HG03521 (cell line): ENCODE results near the gene EPB41L4A.
"Not testable (repeated sequence)": the region's sequence is repeated elsewhere in the genome, so short reads cannot be mapped to it uniquely, and the experiment has no call there.

ENCODE experiments used
- ATAC-seq: cut with Tn5 transposase; IDR thresholded peaks from one replicate; pipeline ENCODE4 v1.9.1; 2021; ENCODE audit warnings: mild to moderate bottlenecking, moderate library complexity; ENCODE audit not compliant: unreplicated experiment

EPB41L4A gene, protein sequence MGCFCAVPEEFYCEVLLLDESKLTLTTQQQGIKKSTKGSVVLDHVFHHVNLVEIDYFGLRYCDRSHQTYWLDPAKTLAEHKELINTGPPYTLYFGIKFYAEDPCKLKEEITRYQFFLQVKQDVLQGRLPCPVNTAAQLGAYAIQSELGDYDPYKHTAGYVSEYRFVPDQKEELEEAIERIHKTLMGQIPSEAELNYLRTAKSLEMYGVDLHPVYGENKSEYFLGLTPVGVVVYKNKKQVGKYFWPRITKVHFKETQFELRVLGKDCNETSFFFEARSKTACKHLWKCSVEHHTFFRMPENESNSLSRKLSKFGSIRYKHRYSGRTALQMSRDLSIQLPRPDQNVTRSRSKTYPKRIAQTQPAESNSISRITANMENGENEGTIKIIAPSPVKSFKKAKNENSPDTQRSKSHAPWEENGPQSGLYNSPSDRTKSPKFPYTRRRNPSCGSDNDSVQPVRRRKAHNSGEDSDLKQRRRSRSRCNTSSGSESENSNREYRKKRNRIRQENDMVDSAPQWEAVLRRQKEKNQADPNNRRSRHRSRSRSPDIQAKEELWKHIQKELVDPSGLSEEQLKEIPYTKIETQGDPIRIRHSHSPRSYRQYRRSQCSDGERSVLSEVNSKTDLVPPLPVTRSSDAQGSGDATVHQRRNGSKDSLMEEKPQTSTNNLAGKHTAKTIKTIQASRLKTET

DNA sequence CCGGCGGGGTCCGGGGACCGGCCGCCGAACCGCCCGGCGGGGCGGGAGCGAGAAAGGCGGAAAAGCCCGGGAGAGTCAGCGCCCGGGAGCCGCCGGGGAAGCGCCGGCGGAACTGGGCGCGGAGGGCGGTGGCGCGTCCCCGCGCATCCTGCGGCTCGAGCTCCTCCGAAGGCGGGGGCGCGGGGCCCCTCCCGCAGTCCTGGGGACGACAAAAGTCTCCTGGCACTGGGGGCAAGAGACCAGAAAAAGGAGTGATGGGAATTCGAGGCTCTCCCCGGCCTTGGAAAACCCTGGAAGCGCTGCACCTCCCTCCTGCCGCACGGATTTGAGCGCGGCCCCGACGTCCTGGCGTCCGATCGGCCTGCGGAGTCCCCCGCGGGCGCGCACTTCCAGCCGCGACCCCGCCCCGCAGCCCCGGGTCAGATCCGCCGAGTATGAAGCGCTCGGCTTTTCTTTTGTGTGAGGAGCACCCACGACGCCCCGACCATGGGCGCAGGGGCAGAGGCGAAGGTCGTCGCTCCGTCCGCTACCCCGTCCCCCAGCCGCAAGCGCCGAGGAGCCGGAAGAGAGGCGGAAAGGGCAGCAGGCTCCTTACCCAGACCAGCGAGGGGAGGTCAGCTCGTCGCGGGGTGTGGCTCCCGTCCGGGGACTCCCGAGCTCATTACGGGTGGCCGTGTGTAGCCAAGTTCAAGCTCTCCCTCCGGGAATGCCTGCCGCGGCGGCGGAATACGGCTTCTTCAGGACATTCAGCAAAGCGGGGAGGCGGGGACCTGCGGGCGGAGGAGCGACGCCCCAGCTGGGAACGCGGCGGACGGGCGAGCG, at the start of gene EPB41L4A:
EPB41L4A (minus strand) TSS at position 114 of the 822 bp plus-strand sequence. CDS start 238 bp downstream, outside the sequence.
- ATAC-seq: peak; percentile 9

DNA sequence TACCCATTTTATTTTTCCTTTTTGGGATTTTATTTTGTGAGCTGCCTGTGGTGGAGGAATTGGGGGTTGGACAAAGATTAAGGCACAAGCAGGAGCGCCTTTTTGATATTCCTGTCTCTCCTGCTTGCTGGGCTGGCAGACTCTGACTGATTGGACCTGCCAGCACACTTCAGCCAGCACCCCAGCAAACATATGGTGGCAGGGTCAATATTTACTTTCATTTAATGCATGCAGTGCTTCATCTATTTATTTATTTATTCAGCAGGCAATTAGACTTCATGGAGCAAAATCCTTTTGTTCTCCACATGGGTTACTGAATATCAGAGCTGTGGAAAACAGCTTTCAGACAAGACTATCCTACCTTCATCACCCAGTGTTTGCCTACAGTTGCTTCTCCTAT, 48.4 kb upstream of the EPB41L4A start:
- no peak for ATAC-seq

DNA sequence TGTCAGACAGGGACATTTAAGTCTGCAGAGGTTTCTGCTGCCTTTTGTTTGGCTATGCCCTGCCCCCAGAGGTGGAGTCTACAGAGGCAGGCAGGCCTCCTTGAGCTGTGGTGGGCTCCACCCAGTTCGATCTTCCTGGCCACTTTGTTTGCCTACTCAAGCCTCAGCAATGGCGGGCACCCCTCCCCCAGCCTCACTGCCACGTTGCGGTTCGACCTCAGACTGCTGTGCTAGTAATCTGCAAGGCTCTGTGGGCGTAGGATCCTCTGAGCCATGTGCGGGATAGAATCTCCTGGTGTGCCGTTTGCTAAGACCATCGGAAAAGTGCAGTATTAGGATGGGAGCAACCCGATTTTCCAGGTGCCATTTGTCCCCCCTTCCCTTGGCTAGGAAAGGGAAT, 47.2 kb upstream of the EPB41L4A start:
- ATAC-seq: not testable (repeated sequence)

DNA sequence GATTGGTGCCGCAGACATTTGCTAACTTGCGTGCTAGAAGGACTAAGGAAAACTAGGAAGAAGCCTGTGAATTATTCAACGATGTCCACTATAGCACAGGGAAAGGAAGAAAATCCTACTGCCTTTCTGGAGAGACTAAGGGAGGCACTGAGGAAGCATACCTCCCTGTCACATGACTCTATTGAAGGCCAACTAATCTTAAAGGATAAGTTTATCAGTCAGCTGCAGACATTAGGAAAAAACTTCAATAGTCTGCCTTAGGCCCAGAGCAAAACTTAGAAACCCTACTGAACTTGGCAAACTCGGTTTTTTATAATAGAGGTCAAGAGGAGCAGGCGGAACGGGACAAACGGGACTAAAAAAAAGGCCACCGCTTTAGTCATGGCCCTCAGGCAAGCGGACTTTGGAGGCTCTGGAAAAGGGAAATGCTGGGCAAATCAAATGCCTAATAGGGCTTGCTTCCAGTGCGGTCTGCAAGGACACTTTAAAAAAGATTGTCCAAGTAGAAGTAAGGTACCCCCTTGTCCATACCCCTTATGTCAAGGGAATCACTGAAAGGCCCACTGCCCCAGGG, 28.2 kb upstream of the EPB41L4A start:
- ATAC-seq: not testable (repeated sequence)

DNA sequence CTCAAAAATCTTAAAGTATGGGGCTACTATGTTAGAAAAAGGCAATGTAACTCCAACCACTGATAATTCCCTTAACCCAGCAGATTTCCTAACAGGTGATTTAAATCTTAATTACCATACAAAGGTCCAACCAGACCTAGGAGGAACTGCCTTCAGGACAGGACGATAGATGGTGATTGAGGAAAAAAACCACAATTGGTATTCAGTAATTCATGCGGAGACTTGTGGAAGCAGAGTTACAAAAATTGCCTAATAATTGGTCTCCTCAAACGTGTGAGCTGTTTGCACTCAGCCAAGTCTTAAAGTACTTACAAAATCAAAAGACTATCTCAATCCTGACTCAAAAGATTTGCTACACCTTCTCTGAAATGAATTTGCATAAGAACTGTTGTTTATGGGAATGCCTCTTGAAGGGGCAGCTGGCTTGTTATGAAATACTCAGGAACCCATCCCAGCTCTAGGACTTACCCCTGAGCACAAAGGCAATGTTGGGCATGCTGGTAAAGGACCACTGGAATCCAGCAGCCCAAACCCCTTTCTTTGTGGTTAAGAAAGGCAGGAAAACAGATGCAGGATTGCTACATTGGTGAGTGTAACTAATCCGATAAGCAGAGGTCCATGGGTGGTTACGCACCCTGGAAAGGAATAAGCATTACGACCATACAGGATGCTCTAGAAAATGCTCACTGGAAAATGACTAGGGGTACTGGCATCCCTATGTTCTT, 26.7 kb upstream of the EPB41L4A start:
- ATAC-seq: no peak

- not testable (repeated sequence) for ATAC-seq
Measured at GRCh38 chr5:112443932-112444331, 24.9 kb upstream of the EPB41L4A start.

GRCh38 chr5:112440031-112440430, 21.0 kb upstream of the EPB41L4A start:
- no peak for ATAC-seq

- ATAC-seq: no peak
Measured at GRCh38 chr5:112436144-112436543, 17.1 kb upstream of the EPB41L4A start.

GRCh38 chr5:112434641-112435040, 15.6 kb upstream of the EPB41L4A start:
- no peak for ATAC-seq

GRCh38 chr5:112426202-112426601, 7.1 kb upstream of the EPB41L4A start:
- not testable (repeated sequence) for ATAC-seq

- peak; percentile 77 for ATAC-seq
Measured at GRCh38 chr5:112419986-112420864, 1.1 kb upstream of the EPB41L4A start.

DNA sequence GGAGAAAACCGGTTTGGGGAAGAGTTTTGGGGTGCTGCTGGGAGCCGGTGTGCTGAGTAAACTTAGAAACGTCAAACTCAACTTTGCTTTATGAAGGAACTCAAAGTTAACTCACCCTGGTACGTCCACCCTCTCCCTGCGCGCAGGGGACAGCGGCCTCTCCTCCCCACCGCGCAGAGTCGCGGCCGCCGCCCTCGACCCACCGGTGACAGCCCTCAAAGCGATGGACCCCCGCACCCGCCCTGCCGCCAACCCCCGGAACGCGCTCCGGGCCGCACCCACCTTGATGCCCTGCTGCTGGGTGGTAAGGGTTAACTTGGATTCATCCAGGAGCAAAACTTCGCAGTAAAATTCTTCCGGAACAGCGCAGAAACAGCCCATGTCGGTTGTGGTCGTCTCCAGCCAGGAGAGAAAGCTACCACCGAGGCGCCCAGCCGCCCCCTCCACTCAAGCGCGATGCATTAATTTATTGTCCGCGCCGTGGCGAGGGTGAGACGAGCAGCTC, 366 bp downstream of the EPB41L4A start:
- ATAC-seq: no peak

DNA sequence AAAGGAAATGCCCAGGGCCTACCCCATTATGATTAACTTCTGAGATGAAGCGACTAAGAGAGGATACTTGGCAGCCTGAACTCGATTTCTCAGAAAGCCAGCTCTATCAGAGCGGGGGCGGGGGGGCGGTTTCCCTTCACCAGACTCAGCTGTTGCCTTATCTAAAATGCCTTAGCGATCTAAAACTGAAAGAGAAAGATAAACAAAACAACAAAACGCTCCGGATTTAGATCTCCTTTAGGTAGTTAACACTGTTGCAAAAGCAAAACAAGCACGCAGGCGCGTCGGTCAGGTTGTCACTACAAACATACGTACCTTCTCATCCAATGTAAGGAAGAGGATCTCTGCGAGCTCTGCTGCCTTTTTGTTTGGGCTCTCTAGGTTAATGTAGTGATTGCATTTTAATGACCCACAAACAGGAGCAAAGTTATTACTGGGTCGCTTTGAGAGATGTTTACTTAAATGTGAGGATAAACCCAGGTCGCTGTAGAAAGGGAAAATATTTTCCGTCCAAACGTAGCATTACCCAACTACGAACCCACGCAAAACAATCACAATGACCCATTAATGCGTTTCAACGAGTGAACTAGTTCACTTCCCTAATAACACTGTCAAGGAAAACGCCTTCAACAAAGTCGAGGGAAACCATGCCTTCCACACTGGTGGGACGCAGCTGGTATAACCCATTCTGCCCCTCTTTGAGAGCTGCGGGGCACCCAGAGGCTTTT, 982 bp downstream of the EPB41L4A start:
- ATAC-seq: peak; percentile 43

- ATAC-seq: no peak
Measured at GRCh38 chr5:112415552-112415951, 3.5 kb downstream of the EPB41L4A start.

DNA sequence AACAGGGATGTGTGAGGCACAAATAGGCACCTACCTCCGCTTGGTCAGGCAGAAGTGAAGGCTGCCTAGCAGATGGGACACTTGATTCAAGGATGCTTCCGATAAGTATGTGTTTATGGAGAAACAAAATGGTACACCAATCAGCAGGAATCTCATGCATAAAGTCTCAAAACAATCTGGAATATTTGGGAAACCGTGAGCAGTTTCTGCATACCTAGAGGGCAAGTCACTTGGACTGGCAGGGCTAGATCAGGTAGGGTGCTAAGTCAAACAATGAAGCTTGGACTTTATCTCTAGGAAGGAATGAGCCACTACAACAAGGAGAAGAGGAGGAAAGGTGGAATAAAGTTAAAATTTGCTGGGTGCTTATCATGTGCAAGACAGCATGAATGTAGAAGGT, 5.5 kb downstream of the EPB41L4A start:
- no peak for ATAC-seq

- no peak for ATAC-seq
Measured at GRCh38 chr5:112412346-112412745, 6.7 kb downstream of the EPB41L4A start.

DNA sequence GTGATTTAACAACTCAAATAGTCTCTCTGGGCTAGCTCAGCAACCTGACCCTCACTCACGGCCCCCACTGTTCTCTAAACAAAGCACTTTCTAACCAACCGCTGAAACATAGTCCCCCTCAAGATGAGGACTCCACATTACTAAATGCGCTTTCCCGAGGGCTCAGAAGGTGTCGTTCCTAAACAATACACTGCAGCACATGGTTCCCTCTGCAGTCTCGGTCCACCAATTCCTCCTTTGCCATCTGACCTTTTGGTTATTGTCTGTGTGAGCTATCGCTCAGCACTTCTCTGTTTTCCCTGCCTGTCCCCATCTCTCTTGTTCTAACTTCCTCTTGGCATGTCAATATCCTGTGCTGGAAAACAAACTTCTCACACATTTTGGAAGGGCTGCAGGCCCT, 7.2 kb downstream of the EPB41L4A start:
- ATAC-seq: no peak

DNA sequence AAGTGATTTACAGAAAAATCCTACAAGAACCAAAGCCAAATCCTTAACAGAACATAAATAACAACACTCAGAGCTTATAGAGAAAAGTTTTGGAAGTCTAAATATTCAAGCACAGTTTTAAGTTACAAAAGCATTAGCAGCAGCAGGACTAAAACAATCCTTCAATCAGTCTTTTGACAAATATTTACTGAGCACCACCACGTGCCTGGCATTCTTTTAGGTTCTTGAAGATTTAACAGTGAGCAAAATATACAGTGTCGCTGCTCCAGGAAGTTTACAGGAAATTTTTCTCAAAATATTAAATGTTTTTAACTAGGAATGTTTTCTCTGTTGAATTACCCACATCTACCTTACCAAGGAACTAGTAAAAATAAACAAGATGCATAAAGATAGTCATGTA, 11.4 kb downstream of the EPB41L4A start:
- ATAC-seq: no peak
